ENCODE data around the gene CSK. TPM values are rescaled to one million over a fixed set of nuclear protein-coding genes. Genes with fewer than 3 reads are reported as not detected.

CSK gene
- total and polyA plus RNA-seq, 12 donors = 19.7 to 48.6 (median 24.8) TPM

- DNase-seq (no peak), ATAC-seq (peak in 6 of 8 donors; percentile 1 to 16 (median 4))
- no peak for TF ChIP-seq CTCF (IDR thresholded peaks at IDR 0.05)
- peak overlapping the region; percentile 19 to 94 (median 78) for H3K4me3 ChIP-seq
- peaks cover 52 to 90% (median 71%) of the 10 kb centered on the region in 9 donors for H3K4me1 ChIP-seq
- WGBS, 2 donors = 6 to 15% methylated on average over 13 of the region's 13 CpGs
- intact Hi-C loops (cut with DNase I) = loop anchor here in 5 of 10 donors (5.0 to 10.0 kb wide), 4 partner anchors 59 to 422 kb away; partner anchors contain the start of genes ULK3 (in 4 of the 5), C15orf39 (in 1 of the 5) and COX5A (in 1 of the 5)
- no peaks in the 10 kb centered on the region for H3K9me3 ChIP-seq
- peaks cover 0 to 5% (median 0%) of the 10 kb centered on the region in 9 donors for H3K36me3 ChIP-seq
- no peaks in the 10 kb centered on the region for H3K27me3 ChIP-seq
- peak overlapping the region; percentile 87 to 98 (median 93) for H3K27ac ChIP-seq
Observed at GRCh38 chr15:74783072-74783807, 1.4 kb downstream of the CSK start.

- Histone ChIP-seq H3K27ac (peak overlapping the region in 9 of 10 donors; percentile 87 to 98 (median 93)), H3K27me3 (no peaks in the 10 kb centered on the region), H3K36me3 (peaks cover 0 to 5% (median 0%) of the 10 kb centered on the region in 9 donors), H3K4me3 (peak overlapping the region in 9 of 10 donors; percentile 46 to 94 (median 80)), H3K9me3 (no peaks in the 10 kb centered on the region), H3K4me1 (peaks cover 53 to 90% (median 77%) of the 10 kb centered on the region in 9 donors)
- WGBS, 2 donors = 15 to 34% methylated on average over 3 of the region's 3 CpGs
- intact Hi-C loops (cut with DNase I) = loop anchor here in 5 of 10 donors (5.0 to 10.0 kb wide), 4 partner anchors 59 to 421 kb away; partner anchors contain the start of genes ULK3 (in 4 of the 5), C15orf39 (in 1 of the 5) and COX5A (in 1 of the 5)
- TF ChIP-seq CTCF (IDR thresholded peaks at IDR 0.05) = no peak
- DNase-seq (no peak), ATAC-seq (peak in 1 of 8 donors; percentile 0)
Observed at GRCh38 chr15:74783808-74784175, 1.9 kb downstream of the CSK start.

- WGBS, 2 donors = 65 to 73% methylated on average over 8 of the region's 8 CpGs
- H3K4me3 ChIP-seq = peak overlapping the region in 4 of 10 donors; percentile 74 to 93 (median 81)
- ATAC-seq (no peak), DNase-seq (no peak)
- intact Hi-C loops (cut with DNase I) = loop anchor here in 5 of 10 donors (5.0 to 10.0 kb wide), 4 partner anchors 58 to 420 kb away; partner anchors contain the start of genes ULK3 (in 4 of the 5), C15orf39 (in 1 of the 5) and COX5A (in 1 of the 5)
- peak overlapping the region in 9 of 10 donors; percentile 87 to 98 (median 93) for H3K27ac ChIP-seq
- H3K9me3 ChIP-seq = no peaks in the 10 kb centered on the region
- peaks cover 58 to 90% (median 85%) of the 10 kb centered on the region in 9 donors for H3K4me1 ChIP-seq
- H3K27me3 ChIP-seq = no peaks in the 10 kb centered on the region
- TF ChIP-seq CTCF (IDR thresholded peaks at IDR 0.05) = no peak
- peaks cover 0 to 5% (median 0%) of the 10 kb centered on the region in 9 donors for H3K36me3 ChIP-seq
Observed at GRCh38 chr15:74784426-74785193, 2.7 kb downstream of the CSK start.
